ENCODE results near the gene PHYHD1. TPM values are rescaled to one million over a fixed set of nuclear protein-coding genes. Genes with fewer than 3 reads are reported as not detected.

PHYHD1 gene
- total RNA-seq, 4 donors from 2014 or later: 3.7 to 34.0 (median 23.0) TPM

DNA sequence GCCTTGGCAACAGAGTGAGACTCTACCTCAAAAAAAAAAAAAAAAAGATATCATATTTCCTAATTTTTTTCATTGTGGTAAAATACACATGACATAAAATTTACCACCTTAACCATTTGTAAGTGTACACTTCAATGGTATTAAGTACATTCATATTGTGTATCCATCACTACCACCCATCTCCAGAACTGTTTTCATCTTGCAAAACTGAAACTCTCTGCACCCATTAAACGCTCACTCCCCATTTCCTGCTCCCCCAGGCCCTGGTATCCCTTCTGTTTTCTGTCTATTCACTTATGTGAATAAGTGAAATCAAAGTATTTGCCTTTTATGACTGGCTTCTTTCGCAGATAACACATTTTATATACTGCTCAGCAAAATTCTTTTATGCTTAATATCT lies 26.0 kb upstream of the PHYHD1 start:
- DNase-seq: no peak
- Histone ChIP-seq H3K27me3 (no peaks in the 10 kb centered on the region), H3K4me1 (peaks cover 48 to 100% (median 60%) of the 10 kb centered on the region in 3 donors), H3K27ac (peak overlapping the region in 3 of 4 donors; percentile 90 to 100 (median 99)), H3K36me3 (peaks cover 0 to 76% (median 8%) of the 10 kb centered on the region in 3 donors), H3K9me3 (no peaks in the 10 kb centered on the region), H3K4me3 (no peak overlapping the region)
- intact Hi-C loops (cut with DNase I): no loop called here
- TF ChIP-seq POLR2A (IDR thresholded peaks at IDR 0.05): no peak
- TF ChIP-seq, protein P1, sequence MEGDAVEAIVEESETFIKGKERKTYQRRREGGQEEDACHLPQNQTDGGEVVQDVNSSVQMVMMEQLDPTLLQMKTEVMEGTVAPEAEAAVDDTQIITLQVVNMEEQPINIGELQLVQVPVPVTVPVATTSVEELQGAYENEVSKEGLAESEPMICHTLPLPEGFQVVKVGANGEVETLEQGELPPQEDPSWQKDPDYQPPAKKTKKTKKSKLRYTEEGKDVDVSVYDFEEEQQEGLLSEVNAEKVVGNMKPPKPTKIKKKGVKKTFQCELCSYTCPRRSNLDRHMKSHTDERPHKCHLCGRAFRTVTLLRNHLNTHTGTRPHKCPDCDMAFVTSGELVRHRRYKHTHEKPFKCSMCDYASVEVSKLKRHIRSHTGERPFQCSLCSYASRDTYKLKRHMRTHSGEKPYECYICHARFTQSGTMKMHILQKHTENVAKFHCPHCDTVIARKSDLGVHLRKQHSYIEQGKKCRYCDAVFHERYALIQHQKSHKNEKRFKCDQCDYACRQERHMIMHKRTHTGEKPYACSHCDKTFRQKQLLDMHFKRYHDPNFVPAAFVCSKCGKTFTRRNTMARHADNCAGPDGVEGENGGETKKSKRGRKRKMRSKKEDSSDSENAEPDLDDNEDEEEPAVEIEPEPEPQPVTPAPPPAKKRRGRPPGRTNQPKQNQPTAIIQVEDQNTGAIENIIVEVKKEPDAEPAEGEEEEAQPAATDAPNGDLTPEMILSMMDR (IDR thresholded peaks at IDR 0.05): no peak
- 63 to 83% methylated on average over 2 of the region's 2 CpGs for WGBS, 2 donors

GRCh38 chr9:128895556-128895955 lies 25.2 kb upstream of the PHYHD1 start:
- Histone ChIP-seq H3K27me3 (no peaks in the 10 kb centered on the region), H3K27ac (peak overlapping the region; percentile 12 to 100 (median 62)), H3K36me3 (peaks cover 0 to 76% (median 8%) of the 10 kb centered on the region in 3 donors), H3K4me1 (peaks cover 50 to 100% (median 61%) of the 10 kb centered on the region in 3 donors), H3K4me3 (no peak overlapping the region), H3K9me3 (no peaks in the 10 kb centered on the region)
- TF ChIP-seq, protein P1 (IDR thresholded peaks at IDR 0.05): no peak
- TF ChIP-seq POLR2A (IDR thresholded peaks at IDR 0.05): no peak
- intact Hi-C loops (cut with DNase I): no loop called here
- DNase-seq: no peak
- 66 to 73% methylated on average over 3 to 4 of the region's 4 CpGs for WGBS, 2 donors

DNA sequence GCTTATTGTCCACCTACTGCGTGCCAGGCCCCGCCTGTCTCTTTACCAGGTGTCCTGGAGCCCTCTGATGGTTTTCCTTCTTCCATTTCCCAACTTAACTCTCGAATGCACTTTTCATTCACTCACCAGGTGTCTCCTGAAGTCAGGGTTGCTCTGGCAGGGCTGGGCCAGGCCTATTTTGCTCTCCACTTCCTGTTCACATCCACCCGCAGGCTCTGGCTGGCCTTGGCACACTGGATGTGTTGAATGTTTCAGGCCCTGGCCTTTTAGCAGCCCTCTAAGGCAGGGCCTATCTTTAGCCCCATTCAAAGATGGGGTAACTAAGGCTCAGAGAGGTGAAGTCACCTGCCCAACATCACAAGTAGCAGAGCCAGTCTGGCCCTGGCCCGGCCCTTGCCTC lies 22.4 kb upstream of the PHYHD1 start:
- Histone ChIP-seq H3K27ac (peak overlapping the region; percentile 91 to 100 (median 97)), H3K4me3 (no peak overlapping the region), H3K27me3 (no peaks in the 10 kb centered on the region), H3K9me3 (no peaks in the 10 kb centered on the region), H3K4me1 (peaks cover 54 to 100% (median 58%) of the 10 kb centered on the region in 3 donors), H3K36me3 (peaks cover 0 to 67% (median 8%) of the 10 kb centered on the region in 3 donors)
- TF ChIP-seq, protein P1 (IDR thresholded peaks at IDR 0.05): no peak
- no peak for TF ChIP-seq POLR2A (IDR thresholded peaks at IDR 0.05)
- intact Hi-C loops (cut with DNase I): no loop called here
- DNase-seq: no peak
- 36 to 52% methylated on average over 4 to 5 of the region's 5 CpGs for whole genome bisulfite sequencing, 2 donors

GRCh38 chr9:128898845-128899565 lies 21.8 kb upstream of the PHYHD1 start:
- WGBS, 2 donors: 71 to 96% methylated on average over 4 to 7 of the region's 18 CpGs
- H3K4me1 ChIP-seq: peaks cover 58 to 100% (median 59%) of the 10 kb centered on the region in 3 donors
- TF ChIP-seq, protein P1 (IDR thresholded peaks at IDR 0.05): no peak
- no peak for TF ChIP-seq POLR2A (IDR thresholded peaks at IDR 0.05)

DNA sequence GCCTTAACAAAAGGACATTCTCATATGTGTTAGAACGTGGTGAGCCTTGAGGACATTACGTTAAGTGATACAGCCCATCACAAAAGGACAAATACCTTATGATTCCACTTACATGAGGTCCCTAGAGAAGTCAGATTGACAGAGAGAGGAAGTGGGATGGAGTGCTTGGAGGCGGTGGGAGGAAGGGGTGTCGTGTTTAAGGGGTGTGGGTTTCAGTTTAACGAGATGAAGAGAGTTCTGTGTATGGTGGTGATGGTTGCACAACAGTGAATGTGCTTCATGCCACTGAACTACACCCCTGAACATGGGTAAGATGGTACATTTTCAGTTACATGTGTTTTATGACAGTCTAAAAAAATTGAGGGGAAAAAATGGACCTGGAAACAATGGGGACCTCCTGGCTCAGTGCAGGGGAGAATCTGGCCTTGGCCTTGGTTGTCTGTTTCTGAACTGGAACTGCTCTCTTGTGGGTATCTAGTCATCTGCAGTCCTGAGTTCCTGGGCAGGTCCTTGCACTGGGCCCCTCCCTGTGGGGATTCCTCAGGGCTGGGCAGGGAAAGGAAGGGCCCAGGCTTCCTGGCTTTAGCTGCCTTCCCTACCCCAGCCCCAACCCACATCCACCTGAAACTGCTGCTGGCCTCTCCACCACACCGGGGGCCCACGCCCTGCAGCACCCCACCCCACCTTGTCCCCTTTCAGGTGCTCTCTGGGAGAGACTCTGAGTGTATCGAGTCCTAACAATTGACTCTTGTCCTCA lies 21.0 kb upstream of the PHYHD1 start:
- TF ChIP-seq POLR2A (IDR thresholded peaks at IDR 0.05): peak in 1 of 4 donors; percentile 25
- TF ChIP-seq, protein P1 (IDR thresholded peaks at IDR 0.05): no peak
- H3K4me1 ChIP-seq: peaks cover 60 to 98% (median 61%) of the 10 kb centered on the region in 3 donors
- intact Hi-C loops (cut with DNase I): no loop called here
- no peaks in the 10 kb centered on the region for H3K9me3 ChIP-seq
- H3K36me3 ChIP-seq: peaks cover 0 to 53% (median 8%) of the 10 kb centered on the region in 3 donors
- H3K4me3 ChIP-seq: no peak overlapping the region
- no peaks in the 10 kb centered on the region for H3K27me3 ChIP-seq
- peak overlapping the region; percentile 91 to 100 (median 97) for H3K27ac ChIP-seq
- 28 to 33% methylated on average over 5 of the region's 8 CpGs for WGBS, 2 donors
- no peak for DNase-seq

More at GRCh38 chr9:128898845-128899565, 21.8 kb upstream of the PHYHD1 start:
- Histone ChIP-seq H3K27me3 (no peaks in the 10 kb centered on the region), H3K27ac (peak overlapping the region; percentile 91 to 100 (median 97)), H3K9me3 (no peaks in the 10 kb centered on the region), H3K36me3 (peaks cover 0 to 61% (median 8%) of the 10 kb centered on the region in 3 donors), H3K4me3 (no peak overlapping the region)
- intact Hi-C loops (cut with DNase I): no loop called here
- DNase-seq: no peak
